ENCODE results near the gene MBD5.
"Not testable (repeated sequence)": the region's sequence is repeated elsewhere in the genome, so short reads cannot be mapped to it uniquely, and the experiment has no call there.

The MBD5 gene

DNA sequence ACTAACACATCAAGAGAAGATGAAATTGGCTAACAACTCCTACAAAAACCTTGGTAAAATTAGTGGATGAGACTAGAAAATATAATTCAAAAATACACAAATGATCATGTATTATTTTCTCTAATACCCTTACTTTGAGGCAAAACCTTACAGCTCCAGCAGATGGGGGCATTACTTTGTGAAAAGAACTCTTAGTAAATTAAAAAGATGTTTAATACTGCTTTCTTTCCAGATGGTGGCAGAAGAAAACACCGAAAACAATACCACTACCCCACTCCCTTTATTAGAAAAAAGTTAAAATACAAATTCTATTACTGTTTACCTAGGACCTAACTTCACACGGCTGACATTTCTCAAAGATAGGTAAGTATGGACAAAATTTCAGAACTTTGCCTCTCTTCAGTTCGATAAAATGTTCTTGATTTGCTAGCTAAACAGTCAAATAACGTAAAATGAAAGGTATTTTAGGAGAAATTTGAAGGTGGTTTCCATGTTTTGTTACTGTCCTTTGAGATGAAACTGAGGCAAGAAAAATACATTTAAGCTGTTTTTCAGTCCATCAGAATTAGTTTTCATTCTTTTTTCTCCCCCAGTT, 31.0 kb upstream of the MBD5 start:
- Histone ChIP-seq H3K9me3 (ENCODE audit: severe bottlenecking) (no peaks in the 10 kb centered on the region), H3K4me1 (ENCODE audit: insufficient read depth, poor library complexity, severe bottlenecking) (no peaks in the 10 kb centered on the region), H3K27me3 (ENCODE audit: insufficient read depth, poor library complexity, severe bottlenecking) (no peaks in the 10 kb centered on the region), H3K36me3 (ENCODE audit: low read depth) (no peaks in the 10 kb centered on the region), H3K27ac (ENCODE audit: poor library complexity, severe bottlenecking) (no peak overlapping the region), H3K4me3 (ENCODE audit: severe bottlenecking) (no peak overlapping the region)
- TF ChIP-seq, protein P1, sequence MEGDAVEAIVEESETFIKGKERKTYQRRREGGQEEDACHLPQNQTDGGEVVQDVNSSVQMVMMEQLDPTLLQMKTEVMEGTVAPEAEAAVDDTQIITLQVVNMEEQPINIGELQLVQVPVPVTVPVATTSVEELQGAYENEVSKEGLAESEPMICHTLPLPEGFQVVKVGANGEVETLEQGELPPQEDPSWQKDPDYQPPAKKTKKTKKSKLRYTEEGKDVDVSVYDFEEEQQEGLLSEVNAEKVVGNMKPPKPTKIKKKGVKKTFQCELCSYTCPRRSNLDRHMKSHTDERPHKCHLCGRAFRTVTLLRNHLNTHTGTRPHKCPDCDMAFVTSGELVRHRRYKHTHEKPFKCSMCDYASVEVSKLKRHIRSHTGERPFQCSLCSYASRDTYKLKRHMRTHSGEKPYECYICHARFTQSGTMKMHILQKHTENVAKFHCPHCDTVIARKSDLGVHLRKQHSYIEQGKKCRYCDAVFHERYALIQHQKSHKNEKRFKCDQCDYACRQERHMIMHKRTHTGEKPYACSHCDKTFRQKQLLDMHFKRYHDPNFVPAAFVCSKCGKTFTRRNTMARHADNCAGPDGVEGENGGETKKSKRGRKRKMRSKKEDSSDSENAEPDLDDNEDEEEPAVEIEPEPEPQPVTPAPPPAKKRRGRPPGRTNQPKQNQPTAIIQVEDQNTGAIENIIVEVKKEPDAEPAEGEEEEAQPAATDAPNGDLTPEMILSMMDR (IDR thresholded peaks at IDR 0.05; ENCODE audit: poor library complexity, severe bottlenecking): peak; percentile 83
- ATAC-seq (ENCODE audit: low read depth) (0 out of 3 replicates have a peak, but pooled peaks have one; percentile 40), DNase-seq (ENCODE audit: low spot score) (no peak)

DNA sequence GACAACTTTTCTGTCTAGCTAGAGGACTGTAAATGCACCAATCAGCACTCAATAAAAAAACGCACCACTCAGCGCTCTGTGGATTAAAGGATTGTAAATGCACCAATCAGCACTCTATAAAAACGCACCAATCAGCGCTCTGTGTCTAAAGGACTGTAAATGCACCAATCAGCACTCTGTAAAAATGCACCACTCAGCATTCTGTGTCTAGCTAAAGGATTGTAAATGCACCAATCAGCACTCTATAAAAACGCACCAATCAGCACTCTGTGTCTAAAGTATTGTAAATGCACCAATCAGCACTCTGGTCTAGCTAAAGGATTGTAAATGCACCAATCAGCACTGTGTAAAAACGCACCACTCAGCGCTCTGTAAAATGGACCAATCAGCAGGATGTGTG, 25.9 kb upstream of the MBD5 start:
- H3K36me3 ChIP-seq (ENCODE audit: low read depth); H3K27me3 ChIP-seq (ENCODE audit: insufficient read depth, poor library complexity, severe bottlenecking); H3K27ac ChIP-seq (ENCODE audit: poor library complexity, severe bottlenecking); ATAC-seq (ENCODE audit: low read depth); DNase-seq (ENCODE audit: low spot score); H3K4me1 ChIP-seq (ENCODE audit: insufficient read depth, poor library complexity, severe bottlenecking); H3K9me3 ChIP-seq (ENCODE audit: severe bottlenecking); H3K4me3 ChIP-seq (ENCODE audit: severe bottlenecking): not testable (repeated sequence)

DNA sequence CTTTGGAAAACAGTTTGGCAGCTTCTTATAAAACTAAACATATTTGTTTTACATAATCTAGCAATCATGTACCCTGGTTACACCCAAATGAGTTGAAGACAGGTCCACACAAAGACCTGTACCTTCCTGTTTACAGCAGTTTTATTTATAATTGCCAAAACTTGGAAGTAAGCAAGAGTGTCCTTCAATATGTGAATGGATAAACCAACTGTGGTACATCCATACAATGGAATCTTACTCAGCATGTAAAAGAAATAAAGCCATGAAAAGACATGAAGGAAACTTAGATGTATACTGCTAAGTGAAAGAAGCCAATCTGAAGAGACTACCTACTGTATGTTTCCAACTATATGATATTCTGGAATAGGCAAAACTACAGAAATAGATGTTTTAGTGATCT, 24.1 kb upstream of the MBD5 start:
- Histone ChIP-seq H3K27me3 (ENCODE audit: insufficient read depth, poor library complexity, severe bottlenecking) (no peaks in the 10 kb centered on the region), H3K4me1 (ENCODE audit: insufficient read depth, poor library complexity, severe bottlenecking) (no peaks in the 10 kb centered on the region), H3K4me3 (ENCODE audit: severe bottlenecking) (no peak overlapping the region), H3K27ac (ENCODE audit: poor library complexity, severe bottlenecking) (no peak overlapping the region), H3K36me3 (ENCODE audit: low read depth) (peaks cover 4% of the 10 kb centered on the region), H3K9me3 (ENCODE audit: severe bottlenecking) (no peaks in the 10 kb centered on the region)
- TF ChIP-seq, protein P1 (IDR thresholded peaks at IDR 0.05; ENCODE audit: poor library complexity, severe bottlenecking): no peak
- ATAC-seq (ENCODE audit: low read depth) (no peak), DNase-seq (ENCODE audit: low spot score) (no peak)

DNA sequence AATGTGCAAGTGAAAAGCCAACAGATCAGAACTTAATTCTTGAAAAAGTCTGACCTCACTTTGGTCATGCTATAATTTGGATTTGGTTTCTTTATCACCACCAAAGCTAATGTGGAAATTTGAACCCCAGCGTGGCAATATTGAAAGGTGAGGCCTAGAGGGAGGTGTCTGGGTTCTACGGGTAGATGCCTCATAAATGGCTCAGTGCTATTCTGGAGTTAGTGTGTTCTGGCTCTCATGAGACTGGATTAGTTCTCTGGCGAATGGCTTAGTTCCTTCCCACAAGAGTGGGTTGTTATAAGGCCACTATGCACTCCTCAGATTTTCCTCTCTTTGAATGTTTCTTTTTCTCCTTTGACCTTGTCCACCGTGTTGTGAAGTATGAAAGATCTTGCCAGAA, 22.7 kb upstream of the MBD5 start:
- H3K27ac ChIP-seq (ENCODE audit: poor library complexity, severe bottlenecking): no peak overlapping the region
- no peaks in the 10 kb centered on the region for H3K9me3 ChIP-seq (ENCODE audit: severe bottlenecking)
- no peak for ATAC-seq (ENCODE audit: low read depth)

DNA sequence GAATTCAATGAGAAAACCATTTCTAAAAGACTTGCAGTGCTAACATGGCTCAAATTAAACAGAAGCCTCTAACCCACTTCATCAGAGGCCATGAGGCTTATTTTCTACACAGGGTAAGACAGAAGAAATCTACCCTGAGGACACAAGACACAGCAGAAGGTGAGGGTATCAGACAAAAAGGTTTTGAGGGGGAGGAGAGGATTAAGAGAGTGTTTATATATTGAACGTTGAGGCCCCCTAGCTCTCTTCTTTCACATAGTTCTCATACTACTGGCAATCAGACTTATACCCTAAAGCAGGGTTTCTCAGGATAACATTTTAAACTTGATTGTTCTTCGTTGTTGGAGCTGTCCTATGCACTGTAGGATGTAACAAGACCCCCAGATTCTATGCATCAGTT, 21.8 kb upstream of the MBD5 start:
- DNase-seq (ENCODE audit: low spot score) (no peak), ATAC-seq (ENCODE audit: low read depth) (no peak)
- peaks cover 4% of the 10 kb centered on the region for H3K36me3 ChIP-seq (ENCODE audit: low read depth)
- H3K4me3 ChIP-seq (ENCODE audit: severe bottlenecking): no peak overlapping the region
- no peak overlapping the region for H3K27ac ChIP-seq (ENCODE audit: poor library complexity, severe bottlenecking)
- H3K9me3 ChIP-seq (ENCODE audit: severe bottlenecking): no peaks in the 10 kb centered on the region
- no peaks in the 10 kb centered on the region for H3K4me1 ChIP-seq (ENCODE audit: insufficient read depth, poor library complexity, severe bottlenecking)
- no peaks in the 10 kb centered on the region for H3K27me3 ChIP-seq (ENCODE audit: insufficient read depth, poor library complexity, severe bottlenecking)
- TF ChIP-seq, protein P1 (IDR thresholded peaks at IDR 0.05; ENCODE audit: poor library complexity, severe bottlenecking): no peak

More for the DNA sequence above, 22.7 kb upstream of the MBD5 start:
- TF ChIP-seq, protein P1 (IDR thresholded peaks at IDR 0.05; ENCODE audit: poor library complexity, severe bottlenecking): no peak
- Histone ChIP-seq H3K4me1 (ENCODE audit: insufficient read depth, poor library complexity, severe bottlenecking) (no peaks in the 10 kb centered on the region), H3K36me3 (ENCODE audit: low read depth) (peaks cover 4% of the 10 kb centered on the region), H3K27me3 (ENCODE audit: insufficient read depth, poor library complexity, severe bottlenecking) (no peaks in the 10 kb centered on the region), H3K4me3 (ENCODE audit: severe bottlenecking) (no peak overlapping the region)
- DNase-seq (ENCODE audit: low spot score): no peak

Measured in RWPE2 (cell line).